Measurements from ENCODE around the gene VEGFD.

The VEGFD gene

DNA sequence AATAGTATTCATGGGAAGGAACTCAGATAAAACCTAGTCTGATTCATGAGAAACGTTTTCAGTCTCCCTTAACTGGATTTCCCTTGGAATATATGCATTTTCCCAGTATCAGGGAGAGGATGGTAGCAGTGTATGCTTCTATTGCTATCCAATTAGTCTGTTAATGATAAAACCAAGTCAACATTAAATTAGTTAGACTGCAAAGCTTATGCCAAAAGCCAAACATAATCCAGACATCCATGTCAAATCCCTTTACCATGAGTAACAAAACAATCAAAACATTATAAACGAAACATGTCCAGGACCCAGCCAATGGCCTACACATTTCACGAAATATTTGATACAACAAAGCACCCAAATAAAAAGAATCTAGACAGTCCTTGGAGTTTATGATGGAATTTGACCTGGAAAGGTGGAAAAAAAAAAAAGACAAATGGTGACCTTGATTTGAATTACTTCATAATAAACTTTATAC lies 34.5 kb upstream of the VEGFD start:
- H3K36me3 ChIP-seq (replicated peaks; ENCODE audit: insufficient read depth, low read length) = no peaks in the 10 kb centered on the region
- H4K20me1 ChIP-seq (ENCODE audit: insufficient read depth, low read length) = no peaks in the 10 kb centered on the region
- H3K4me3 ChIP-seq (ENCODE audit: low read length) = no peak overlapping the region
- TF ChIP-seq EZH2phosphoT487 (IDR thresholded peaks at IDR 0.05; ENCODE audit: low read length) (no peak), EZH2 (optimal IDR thresholded peaks at IDR 0.05; ENCODE audit: low read depth, low read length) (no peak)
- TF ChIP-seq, protein P1, sequence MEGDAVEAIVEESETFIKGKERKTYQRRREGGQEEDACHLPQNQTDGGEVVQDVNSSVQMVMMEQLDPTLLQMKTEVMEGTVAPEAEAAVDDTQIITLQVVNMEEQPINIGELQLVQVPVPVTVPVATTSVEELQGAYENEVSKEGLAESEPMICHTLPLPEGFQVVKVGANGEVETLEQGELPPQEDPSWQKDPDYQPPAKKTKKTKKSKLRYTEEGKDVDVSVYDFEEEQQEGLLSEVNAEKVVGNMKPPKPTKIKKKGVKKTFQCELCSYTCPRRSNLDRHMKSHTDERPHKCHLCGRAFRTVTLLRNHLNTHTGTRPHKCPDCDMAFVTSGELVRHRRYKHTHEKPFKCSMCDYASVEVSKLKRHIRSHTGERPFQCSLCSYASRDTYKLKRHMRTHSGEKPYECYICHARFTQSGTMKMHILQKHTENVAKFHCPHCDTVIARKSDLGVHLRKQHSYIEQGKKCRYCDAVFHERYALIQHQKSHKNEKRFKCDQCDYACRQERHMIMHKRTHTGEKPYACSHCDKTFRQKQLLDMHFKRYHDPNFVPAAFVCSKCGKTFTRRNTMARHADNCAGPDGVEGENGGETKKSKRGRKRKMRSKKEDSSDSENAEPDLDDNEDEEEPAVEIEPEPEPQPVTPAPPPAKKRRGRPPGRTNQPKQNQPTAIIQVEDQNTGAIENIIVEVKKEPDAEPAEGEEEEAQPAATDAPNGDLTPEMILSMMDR (IDR thresholded peaks at IDR 0.05; ENCODE audit: low read length) = no peak
- no peaks in the 10 kb centered on the region for H3F3A ChIP-seq (ENCODE audit: insufficient read depth, low read length)
- no peaks in the 10 kb centered on the region for H3K9me3 ChIP-seq (replicated peaks; ENCODE audit: insufficient read depth, low read length)
- H3K9me2 ChIP-seq (replicated peaks; ENCODE audit: insufficient read depth, low read length) = no peaks in the 10 kb centered on the region
- no peak overlapping the region for H3K27ac ChIP-seq (ENCODE audit: low read length)
- H3K79me2 ChIP-seq (ENCODE audit: low read length) = no peaks in the 10 kb centered on the region
- no peak overlapping the region for H2AFZ ChIP-seq (ENCODE audit: low read length)
- no peaks in the 10 kb centered on the region for H3K4me1 ChIP-seq (ENCODE audit: low read length)
- H3K27me3 ChIP-seq (replicated peaks; ENCODE audit: insufficient read depth, low read length) = no peaks in the 10 kb centered on the region
- no peak overlapping the region for H3K4me2 ChIP-seq (ENCODE audit: low read depth, low read length)
- H3K9ac ChIP-seq (ENCODE audit: low read length) = no peak overlapping the region
- no peak for DNase-seq

DNA sequence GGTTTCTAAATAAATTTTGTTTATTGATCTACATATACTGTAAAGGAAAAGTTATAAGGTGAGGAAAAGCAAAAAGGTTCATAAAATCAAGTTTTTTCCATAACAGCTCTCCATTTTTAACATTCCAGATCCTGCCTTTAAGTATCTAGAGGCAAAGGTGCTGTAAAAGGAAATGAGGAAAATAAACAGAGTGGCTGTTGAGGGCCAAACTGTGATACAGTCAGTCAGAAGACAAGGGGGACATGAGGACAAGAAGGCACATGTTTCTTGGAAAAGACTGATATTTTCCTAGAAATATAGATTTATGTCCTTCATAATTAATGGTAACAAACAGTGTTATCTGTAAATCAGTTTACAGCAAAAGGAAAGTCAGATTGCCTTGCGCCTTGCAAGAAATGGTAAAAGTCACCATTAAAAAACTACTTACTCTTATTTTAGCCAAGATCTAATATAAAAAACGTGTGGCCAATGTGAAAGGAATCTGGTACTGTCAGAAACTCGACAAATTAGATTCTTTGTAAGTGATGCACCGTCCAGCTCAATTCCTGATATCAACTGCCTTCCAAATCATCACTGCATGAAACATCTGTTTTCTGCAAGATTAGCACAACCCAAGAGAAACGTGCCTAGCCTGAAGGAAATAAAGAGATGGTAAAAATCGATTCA lies 34.0 kb upstream of the VEGFD start:
- H3K4me3 ChIP-seq (ENCODE audit: low read length) = no peak overlapping the region
- TF ChIP-seq EZH2phosphoT487 (IDR thresholded peaks at IDR 0.05; ENCODE audit: low read length) (no peak), EZH2 (optimal IDR thresholded peaks at IDR 0.05; ENCODE audit: low read depth, low read length) (no peak)
- TF ChIP-seq, protein P1 (IDR thresholded peaks at IDR 0.05; ENCODE audit: low read length) = no peak
- no peak for DNase-seq
- H3K36me3 ChIP-seq (replicated peaks; ENCODE audit: insufficient read depth, low read length) = no peaks in the 10 kb centered on the region
- no peaks in the 10 kb centered on the region for H3K4me1 ChIP-seq (ENCODE audit: low read length)
- no peaks in the 10 kb centered on the region for H3F3A ChIP-seq (ENCODE audit: insufficient read depth, low read length)
- H3K9me2 ChIP-seq (replicated peaks; ENCODE audit: insufficient read depth, low read length) = no peaks in the 10 kb centered on the region
- H3K79me2 ChIP-seq (ENCODE audit: low read length) = no peaks in the 10 kb centered on the region
- H4K20me1 ChIP-seq (ENCODE audit: insufficient read depth, low read length) = no peaks in the 10 kb centered on the region
- no peaks in the 10 kb centered on the region for H3K9me3 ChIP-seq (replicated peaks; ENCODE audit: insufficient read depth, low read length)
- H2AFZ ChIP-seq (ENCODE audit: low read length) = no peak overlapping the region
- no peak overlapping the region for H3K9ac ChIP-seq (ENCODE audit: low read length)
- no peaks in the 10 kb centered on the region for H3K27me3 ChIP-seq (replicated peaks; ENCODE audit: insufficient read depth, low read length)
- H3K27ac ChIP-seq (ENCODE audit: low read length) = no peak overlapping the region
- no peak overlapping the region for H3K4me2 ChIP-seq (ENCODE audit: low read depth, low read length)

DNA sequence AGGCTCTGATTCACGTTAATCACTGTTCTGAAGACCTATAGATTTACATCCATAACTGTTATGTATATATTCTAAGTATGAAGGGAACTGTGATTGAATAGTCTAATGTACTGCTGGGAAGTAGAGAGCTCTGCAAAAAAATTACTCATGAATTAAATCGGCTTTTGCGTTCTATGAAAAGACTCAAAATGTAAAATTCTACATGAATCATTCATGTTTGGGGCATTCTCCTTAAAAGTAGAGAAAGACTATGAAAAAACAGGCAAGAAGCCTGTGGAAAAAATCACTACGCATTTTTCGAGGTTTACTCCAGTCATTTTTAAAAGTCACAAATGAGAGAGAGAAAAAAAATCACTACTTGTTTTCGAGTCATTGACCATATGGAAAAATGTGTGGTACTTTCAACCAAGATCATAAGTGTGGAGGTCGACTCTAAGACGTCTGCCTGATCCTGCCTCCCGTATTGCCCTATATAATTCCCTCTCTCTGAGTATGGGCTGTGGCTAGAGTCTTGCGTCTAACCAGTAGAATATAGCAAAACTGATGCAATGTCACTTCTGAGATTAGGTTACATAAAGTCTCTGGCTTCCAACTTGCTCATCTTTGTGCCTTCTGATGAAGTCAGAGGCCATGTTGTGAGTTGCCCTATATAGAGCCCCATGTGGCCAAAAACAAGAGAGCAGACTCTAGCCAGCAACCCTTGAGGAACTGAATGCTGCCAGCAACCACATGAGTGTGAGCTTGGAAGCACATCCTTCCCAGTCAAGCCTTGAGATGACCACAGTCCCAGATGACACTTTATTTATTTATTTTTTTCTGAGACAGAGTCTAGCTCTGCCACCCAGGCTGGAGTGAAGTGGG lies 32.1 kb upstream of the VEGFD start:
- H3K9me2 ChIP-seq (replicated peaks; ENCODE audit: insufficient read depth, low read length) = no peaks in the 10 kb centered on the region

More for the DNA sequence above, 32.1 kb upstream of the VEGFD start:
- no peak overlapping the region for H3K4me2 ChIP-seq (ENCODE audit: low read depth, low read length)
- no peaks in the 10 kb centered on the region for H3F3A ChIP-seq (ENCODE audit: insufficient read depth, low read length)
- no peaks in the 10 kb centered on the region for H3K36me3 ChIP-seq (replicated peaks; ENCODE audit: insufficient read depth, low read length)
- no peak overlapping the region for H2AFZ ChIP-seq (ENCODE audit: low read length)
- H3K9ac ChIP-seq (ENCODE audit: low read length) = no peak overlapping the region
- no peak overlapping the region for H3K27ac ChIP-seq (ENCODE audit: low read length)
- no peaks in the 10 kb centered on the region for H3K9me3 ChIP-seq (replicated peaks; ENCODE audit: insufficient read depth, low read length)
- no peak overlapping the region for H3K4me3 ChIP-seq (ENCODE audit: low read length)
- H3K27me3 ChIP-seq (replicated peaks; ENCODE audit: insufficient read depth, low read length) = no peaks in the 10 kb centered on the region
- H4K20me1 ChIP-seq (ENCODE audit: insufficient read depth, low read length) = no peaks in the 10 kb centered on the region
- no peak for TF ChIP-seq EZH2phosphoT487 (IDR thresholded peaks at IDR 0.05; ENCODE audit: low read length)
- no peak for TF ChIP-seq EZH2 (optimal IDR thresholded peaks at IDR 0.05; ENCODE audit: low read depth, low read length)
- TF ChIP-seq, protein P1 (IDR thresholded peaks at IDR 0.05; ENCODE audit: low read length) = no peak
- no peaks in the 10 kb centered on the region for H3K79me2 ChIP-seq (ENCODE audit: low read length)
- no peak for DNase-seq
- no peaks in the 10 kb centered on the region for H3K4me1 ChIP-seq (ENCODE audit: low read length)
